Mucosa of descending colon (tissue), 3 donors: ENCODE measurements around the gene FRS2. TPM values are rescaled to one million over a fixed set of nuclear protein-coding genes. Genes with fewer than 3 reads are reported as not detected.

ENCODE experiments used
- ATAC-seq: fragments of 200-7000 bp; cut with Tn5 transposase; one replicate; pipeline ENCODE4 v1.9.1; 2020; ENCODE audit warnings: mild to moderate bottlenecking, moderate library complexity
- DNase-seq, 3 donors: peaks; one replicate each; pipeline ENCODE4 v3.0.0-alpha.2; 2020
- H3K36me3 ChIP-seq: fragments of 200-600 bp; one replicate; pipeline ENCODE4 v1.8.0; 2021; ENCODE audit warnings: low read depth, mild to moderate bottlenecking
- H3K4me1 ChIP-seq: fragments of 200-600 bp; one replicate; pipeline ENCODE4 v1.8.0; 2021; ENCODE audit warnings: low read depth, mild to moderate bottlenecking
- H3K4me3 ChIP-seq: fragments of 200-600 bp; one replicate; pipeline ENCODE4 v1.8.0; 2021; ENCODE audit warnings: mild to moderate bottlenecking
- H3K9me3 ChIP-seq: fragments of 200-600 bp; one replicate; pipeline ENCODE4 v1.8.0; 2021; ENCODE audit warnings: mild to moderate bottlenecking
- intact Hi-C, 2 donors: fragments of 100-400 bp; cut with DNase I in 1 of 2; cut with micrococcal nuclease in 1 of 2; formaldehyde crosslinking; loops; one replicate each; pipeline versions ENCODE4 v1.11.0 to v1.11.1; 2022; cut with DNase I, micrococcal nuclease
- total RNA-seq, 3 donors: library from RNA; stranded (reverse); fragmentation: NEBNext Ultra II Directional in 2 of 3; extraction: Animal tissue kit (Norgen Biotek cat#: 25700) in 2 of 3; gene quantifications; one replicate each; pipeline versions ENCODE4 v1.2.1 to v1.2.4, GENCODE V29; 2021 to 2023
- TF ChIP-seq, protein P1 (sequence below): fragments of 200-600 bp; IDR thresholded peaks from one replicate; pipeline ENCODE4 v1.8.0; 2022; ENCODE audit warnings: antibody characterized with exemption, mild to moderate bottlenecking
- donor health status: DM: no; HTN: no; CAD: no; lungs with moderate emphysema.
- donor health status: DM: no; HTN: no; CAD: no.
- donor health status: DM: no; HTN: yes; CAD: no.

Gene FRS2
- total RNA-seq, 3 donors from 2014 or later: 24.2 to 30.8 (median 30.3) TPM

DNA sequence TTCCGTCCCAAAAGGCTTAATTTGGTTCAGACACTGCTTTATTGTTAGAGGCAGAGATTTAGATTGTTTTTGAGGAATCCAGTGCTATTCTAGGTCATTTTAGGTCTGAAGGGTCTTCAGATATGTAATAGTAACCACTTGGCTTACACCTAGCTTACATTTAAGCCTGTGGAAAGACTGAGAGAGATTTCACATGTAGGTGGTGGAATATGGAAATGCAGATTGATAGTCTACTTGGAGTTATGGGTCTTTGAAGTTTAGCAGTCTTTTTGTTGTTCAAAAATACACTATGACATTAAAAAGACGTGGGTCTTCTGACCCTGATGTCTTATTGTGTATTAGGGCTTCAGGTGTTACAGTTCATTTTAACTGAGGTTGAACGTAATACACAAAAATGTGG is 63.7 kb downstream of the FRS2 start:
- TF ChIP-seq, protein P1, sequence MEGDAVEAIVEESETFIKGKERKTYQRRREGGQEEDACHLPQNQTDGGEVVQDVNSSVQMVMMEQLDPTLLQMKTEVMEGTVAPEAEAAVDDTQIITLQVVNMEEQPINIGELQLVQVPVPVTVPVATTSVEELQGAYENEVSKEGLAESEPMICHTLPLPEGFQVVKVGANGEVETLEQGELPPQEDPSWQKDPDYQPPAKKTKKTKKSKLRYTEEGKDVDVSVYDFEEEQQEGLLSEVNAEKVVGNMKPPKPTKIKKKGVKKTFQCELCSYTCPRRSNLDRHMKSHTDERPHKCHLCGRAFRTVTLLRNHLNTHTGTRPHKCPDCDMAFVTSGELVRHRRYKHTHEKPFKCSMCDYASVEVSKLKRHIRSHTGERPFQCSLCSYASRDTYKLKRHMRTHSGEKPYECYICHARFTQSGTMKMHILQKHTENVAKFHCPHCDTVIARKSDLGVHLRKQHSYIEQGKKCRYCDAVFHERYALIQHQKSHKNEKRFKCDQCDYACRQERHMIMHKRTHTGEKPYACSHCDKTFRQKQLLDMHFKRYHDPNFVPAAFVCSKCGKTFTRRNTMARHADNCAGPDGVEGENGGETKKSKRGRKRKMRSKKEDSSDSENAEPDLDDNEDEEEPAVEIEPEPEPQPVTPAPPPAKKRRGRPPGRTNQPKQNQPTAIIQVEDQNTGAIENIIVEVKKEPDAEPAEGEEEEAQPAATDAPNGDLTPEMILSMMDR: no peak
- DNase-seq: no peak
- no peaks in the 10 kb centered on the region for H3K4me1 ChIP-seq
- no peak for ATAC-seq
- H3K4me3 ChIP-seq: no peak overlapping the region
- no peaks in the 10 kb centered on the region for H3K9me3 ChIP-seq
- no peaks in the 10 kb centered on the region for H3K36me3 ChIP-seq
- intact Hi-C loops: no loop called here

DNA sequence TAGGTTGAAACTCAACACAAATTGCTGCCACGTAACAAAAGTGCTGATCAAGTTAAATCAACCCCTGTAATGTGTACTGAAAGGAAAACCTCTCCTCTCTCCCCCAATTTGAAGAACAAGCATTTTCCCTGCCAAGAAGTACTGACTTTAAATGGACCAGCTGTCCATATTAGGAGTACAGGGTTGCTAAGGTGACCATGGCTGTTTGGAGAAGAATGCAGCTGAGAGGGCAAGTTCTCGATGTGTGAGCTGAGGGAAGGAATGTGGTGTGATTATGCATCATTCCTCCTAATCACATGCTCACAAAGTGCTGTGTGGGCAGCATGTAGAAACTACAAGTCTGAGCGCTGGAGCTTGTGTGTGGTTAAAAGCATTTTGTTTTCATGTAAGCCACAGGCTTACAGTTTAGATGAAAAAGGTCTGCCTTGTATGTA is 64.2 kb downstream of the FRS2 start:
- intact Hi-C loops: no loop called here
- Histone ChIP-seq H3K36me3 (no peaks in the 10 kb centered on the region), H3K4me3 (no peak overlapping the region), H3K9me3 (no peaks in the 10 kb centered on the region), H3K4me1 (no peaks in the 10 kb centered on the region)
- peak; percentile 85 for ATAC-seq
- TF ChIP-seq, protein P1: no peak
- DNase-seq: peak in 1 of 3 donors; percentile 35

DNA sequence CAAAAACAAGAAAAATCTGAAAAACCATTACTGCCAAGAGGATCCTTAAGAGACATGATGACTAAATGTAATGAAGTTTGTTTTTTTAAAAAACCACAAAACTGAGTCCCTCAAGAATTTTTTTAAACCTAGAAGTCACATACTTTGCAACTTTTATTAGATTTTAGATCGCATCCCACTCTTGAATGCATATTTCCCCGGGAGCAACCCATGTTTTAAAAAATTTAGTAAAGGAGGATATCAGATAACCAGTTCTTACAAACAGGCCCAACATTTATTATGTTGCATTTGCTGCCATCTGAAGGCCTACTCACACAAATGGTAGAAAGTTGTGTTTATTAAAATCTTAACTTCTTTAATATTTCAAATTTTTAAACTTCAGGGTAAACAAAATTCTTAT is 70.8 kb downstream of the FRS2 start:
- TF ChIP-seq, protein P1: no peak
- DNase-seq (no peak), ATAC-seq (no peak)
- no peaks in the 10 kb centered on the region for H3K9me3 ChIP-seq
- no peak overlapping the region for H3K4me3 ChIP-seq
- H3K36me3 ChIP-seq: no peaks in the 10 kb centered on the region
- no peaks in the 10 kb centered on the region for H3K4me1 ChIP-seq
- intact Hi-C loops: no loop called here

DNA sequence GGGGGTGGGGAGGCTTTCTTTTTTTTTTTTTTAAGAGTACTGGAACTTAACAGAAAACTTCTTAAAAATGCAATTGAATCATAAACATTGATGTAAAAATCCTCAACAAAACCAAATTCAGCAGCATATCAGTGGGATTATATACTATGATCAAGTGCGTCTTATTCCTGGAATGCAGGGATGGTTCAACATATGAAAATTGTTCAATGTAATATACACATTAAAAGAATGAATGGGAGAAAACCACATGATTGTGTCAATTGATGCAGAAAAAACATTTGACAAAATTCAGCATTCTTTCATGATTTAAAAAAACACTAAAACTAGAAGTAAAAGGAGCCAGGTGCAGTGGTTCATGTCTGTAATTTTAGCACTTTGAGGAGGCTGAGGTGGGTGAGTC is 73.9 kb downstream of the FRS2 start:
- Histone ChIP-seq H3K9me3 (no peaks in the 10 kb centered on the region), H3K36me3 (no peaks in the 10 kb centered on the region), H3K4me1 (no peaks in the 10 kb centered on the region), H3K4me3 (no peak overlapping the region)
- TF ChIP-seq, protein P1: no peak
- intact Hi-C loops: no loop called here
- no peak for ATAC-seq
- no peak for DNase-seq

DNA sequence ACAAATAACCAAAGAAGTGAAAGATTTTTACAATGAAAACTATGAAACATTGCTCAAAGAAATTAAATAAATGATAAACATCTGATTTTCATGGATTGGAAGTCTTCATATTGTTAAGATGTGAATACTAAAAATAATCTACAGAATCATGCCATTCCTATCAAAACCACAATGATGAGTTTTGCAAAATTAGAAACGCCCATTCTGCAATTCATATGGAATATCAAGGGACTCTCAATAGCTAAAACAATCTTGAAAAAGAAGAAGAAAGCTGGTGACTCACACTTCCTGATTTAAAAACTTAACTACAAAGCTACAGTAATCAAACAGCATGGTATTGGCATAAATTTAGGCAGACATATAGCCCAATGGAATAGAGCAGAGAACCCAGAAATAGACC is 74.9 kb downstream of the FRS2 start:
- Histone ChIP-seq H3K36me3 (no peaks in the 10 kb centered on the region), H3K4me1 (no peaks in the 10 kb centered on the region), H3K9me3 (no peaks in the 10 kb centered on the region), H3K4me3 (no peak overlapping the region)
- TF ChIP-seq, protein P1: no peak
- DNase-seq (no peak), ATAC-seq (no peak)
- intact Hi-C loops: no loop called here
